Measurements from ENCODE around the gene ZNF689. TPM values are rescaled to one million over a fixed set of nuclear protein-coding genes. Genes with fewer than 3 reads are reported as not detected.

Gene ZNF689
- total RNA-seq, 1 experiment from 2014 or later, result 10.1 TPM

- no TSS peak for BruUV-seq (replicated peaks)
- H3K9me2 ChIP-seq (ENCODE audit: insufficient read depth), result no peaks in the 10 kb centered on the region
- no peaks in the 10 kb centered on the region for H4K20me1 ChIP-seq (ENCODE audit: insufficient read depth)
- H3K4me2 ChIP-seq, result no peak overlapping the region
- H2AFZ ChIP-seq, result no peak overlapping the region
- no peak overlapping the region for H3K4me3 ChIP-seq
- intact Hi-C loops (cut with micrococcal nuclease; ENCODE audit: unreplicated experiment), result loop anchor here (10.0 kb wide), 1 partner anchor 210 kb away; the partner anchor contains the start of genes CFAP119 and RNF40
- no peaks in the 10 kb centered on the region for H3K9me3 ChIP-seq (ENCODE audit: insufficient read depth, low read depth)
- POLR2A ChIA-PET (ENCODE audit: unreplicated experiment), result interaction anchor here (0.6 kb wide), 1 partner anchor 21 kb away, joined by 3 read pairs; no protein-coding TSS in a partner anchor
- H3F3A ChIP-seq (ENCODE audit: insufficient read depth, low read depth), result peaks cover 26% of the 10 kb centered on the region; the same call in 1 of the 2 replicates
- no peak for DNase-seq
- H3K36me3 ChIP-seq (ENCODE audit: low read depth), result no peaks in the 10 kb centered on the region
- no peak overlapping the region for H3K27ac ChIP-seq
- H3K27me3 ChIP-seq (ENCODE audit: insufficient read depth, low read depth), result no peaks in the 10 kb centered on the region
- H3K4me1 ChIP-seq (replicated peaks; ENCODE audit: insufficient read depth), result peaks cover 12% of the 10 kb centered on the region
- CTCF ChIA-PET, result interaction anchor here (1.6 kb wide), 1 partner anchor 20 kb away, joined by 6 read pairs; the partner anchor contains the start of gene ZNF747
- TF ChIP-seq CTCF (conservative IDR thresholded peaks at IDR 0.05) (no peak), EZH2 (IDR thresholded peaks at IDR 0.05; ENCODE audit: low read depth) (no peak)
- peaks cover 19% of the 10 kb centered on the region for H3K79me2 ChIP-seq (ENCODE audit: low read depth)
These were observed 55.5 kb downstream of the ZNF689 start for GRCh38 chr16:30554557-30555314.

- BruUV-seq (replicated peaks), result no TSS peak
These were observed 56.7 kb downstream of the ZNF689 start for GRCh38 chr16:30553393-30553899.

GRCh38 chr16:30552956-30553355, 57.2 kb downstream of the ZNF689 start:
- no peak for TF ChIP-seq CTCF (conservative IDR thresholded peaks at IDR 0.05)
- no peak for TF ChIP-seq EZH2 (IDR thresholded peaks at IDR 0.05; ENCODE audit: low read depth)
- H3K4me1 ChIP-seq (replicated peaks; ENCODE audit: insufficient read depth), result peaks cover 8% of the 10 kb centered on the region
- ChIA-PET CTCF (no interaction called here), POLR2A (ENCODE audit: unreplicated experiment) (no interaction called here)
- H3K9me2 ChIP-seq (ENCODE audit: insufficient read depth), result no peaks in the 10 kb centered on the region
- no peak overlapping the region for H3K27ac ChIP-seq
- H4K20me1 ChIP-seq (ENCODE audit: insufficient read depth), result no peaks in the 10 kb centered on the region
- no peak overlapping the region for H3K4me3 ChIP-seq
- H3K9me3 ChIP-seq (ENCODE audit: insufficient read depth, low read depth), result no peaks in the 10 kb centered on the region
- peaks cover 19% of the 10 kb centered on the region for H3K79me2 ChIP-seq (ENCODE audit: low read depth)
- no peaks in the 10 kb centered on the region for H3K36me3 ChIP-seq (ENCODE audit: low read depth)
- no peak overlapping the region for H3K4me2 ChIP-seq
- intact Hi-C loops (cut with micrococcal nuclease; ENCODE audit: unreplicated experiment), result loop anchor here (10.0 kb wide), 1 partner anchor 212 kb away; the partner anchor contains the start of genes CFAP119 and RNF40
- no peak for DNase-seq
- no peaks in the 10 kb centered on the region for H3K27me3 ChIP-seq (ENCODE audit: insufficient read depth, low read depth)
- BruUV-seq (replicated peaks), result no TSS peak
- no peak overlapping the region for H2AFZ ChIP-seq
- H3F3A ChIP-seq (ENCODE audit: insufficient read depth, low read depth), result peaks cover 25% of the 10 kb centered on the region

More at GRCh38 chr16:30553393-30553899, 56.7 kb downstream of the ZNF689 start:
- Histone ChIP-seq H3K27ac (no peak overlapping the region), H3K4me3 (no peak overlapping the region), H3K9me2 (ENCODE audit: insufficient read depth) (no peaks in the 10 kb centered on the region), H3K27me3 (ENCODE audit: insufficient read depth, low read depth) (no peaks in the 10 kb centered on the region), H3K79me2 (ENCODE audit: low read depth) (peaks cover 19% of the 10 kb centered on the region), H3K4me1 (replicated peaks; ENCODE audit: insufficient read depth) (peaks cover 8% of the 10 kb centered on the region), H3F3A (ENCODE audit: insufficient read depth, low read depth) (peaks cover 20% of the 10 kb centered on the region), H3K36me3 (ENCODE audit: low read depth) (no peaks in the 10 kb centered on the region), H4K20me1 (ENCODE audit: insufficient read depth) (no peaks in the 10 kb centered on the region), H3K4me2 (no peak overlapping the region), H3K9me3 (ENCODE audit: insufficient read depth, low read depth) (no peaks in the 10 kb centered on the region), H2AFZ (no peak overlapping the region)
- no peak for DNase-seq
- ChIA-PET CTCF (interaction anchor here (1.6 kb wide), 1 partner anchor 18 kb away, joined by 6 read pairs; the partner anchor contains the start of gene ZNF747), POLR2A (ENCODE audit: unreplicated experiment) (no interaction called here)
- intact Hi-C loops (cut with micrococcal nuclease; ENCODE audit: unreplicated experiment), result loop anchor here (10.0 kb wide), 1 partner anchor 211 kb away; the partner anchor contains the start of genes CFAP119 and RNF40
- TF ChIP-seq EZH2 (IDR thresholded peaks at IDR 0.05; ENCODE audit: low read depth) (no peak), CTCF (conservative IDR thresholded peaks at IDR 0.05) (no peak)

Other genes with a start within 250 kb of the ZNF689 start
- gene TBC1D10B, start 239.9 kb downstream of the ZNF689 start, total RNA-seq (2021), result 85.0 and 90.8 TPM in 2 replicates
- 1.4 and 2.6 TPM in 2 replicates for gene MYL11, start 235.6 kb downstream of the ZNF689 start, total RNA-seq (2021)
- gene SEPTIN1, start 227.8 kb downstream of the ZNF689 start, total RNA-seq (2021), result 6.7 and 7.6 TPM in 2 replicates
- gene ZNF48, start 215.0 kb downstream of the ZNF689 start, total RNA-seq (2021), result 20.1 and 25.9 TPM in 2 replicates
- 19.0 and 21.9 TPM in 2 replicates for gene ZNF771, start 202.8 kb downstream of the ZNF689 start, total RNA-seq (2021)
- gene DCTPP1, start 180.4 kb downstream of the ZNF689 start, total RNA-seq (2021), result 80.4 and 109 TPM in 2 replicates
- 66.8 and 67.2 TPM in 2 replicates for gene SEPHS2, start 164.5 kb downstream of the ZNF689 start, total RNA-seq (2021)
- 0.50 TPM in 1 of 2 replicates, not detected in the other for gene ITGAL, start 137.6 kb downstream of the ZNF689 start, total RNA-seq (2021)
- gene ZNF768, start 83.8 kb downstream of the ZNF689 start, total RNA-seq (2021), result 64.2 and 68.4 TPM in 2 replicates
- gene ZNF747, start 75.5 kb downstream of the ZNF689 start, total RNA-seq (2021), result 14.5 and 17.9 TPM in 2 replicates
- gene ZNF764, start 52.0 kb downstream of the ZNF689 start, total RNA-seq (2021), result 12.3 and 12.4 TPM in 2 replicates
- 13.1 and 25.7 TPM in 2 replicates for gene ZNF688, start 38.7 kb downstream of the ZNF689 start, total RNA-seq (2021)
- 30.9 and 39.8 TPM in 2 replicates for gene ZNF785, start 24.7 kb downstream of the ZNF689 start, total RNA-seq (2021)
- gene PRR14, start 40.6 kb upstream of the ZNF689 start, total RNA-seq (2021), result 67.3 and 85.3 TPM in 2 replicates
- gene FBRS, start 48.0 kb upstream of the ZNF689 start, total RNA-seq (2021), result 87.5 and 128 TPM in 2 replicates
- 92.0 and 116 TPM in 2 replicates for gene SRCAP, start 88.8 kb upstream of the ZNF689 start, total RNA-seq (2021)
- 66.1 and 67.3 TPM in 2 replicates for gene PHKG2, start 138.0 kb upstream of the ZNF689 start, total RNA-seq (2021)
- gene CFAP119, start 151.7 kb upstream of the ZNF689 start, total RNA-seq (2021), result 17.9 and 19.9 TPM in 2 replicates
- 149 and 178 TPM in 2 replicates for gene RNF40, start 151.9 kb upstream of the ZNF689 start, total RNA-seq (2021)
- 21.7 and 25.6 TPM in 2 replicates for gene ZNF629, start 176.8 kb upstream of the ZNF689 start, total RNA-seq (2021)

Data from PC-9 (cell line).